H1 (cell line): ENCODE measurements around the gene MRPS12. TPM values are rescaled to one million over a fixed set of nuclear protein-coding genes. Genes with fewer than 3 reads are reported as not detected.

ENCODE experiments used
- CTCF ChIA-PET: fragments of 300-600 bp; sonication (Branson Sonifier 250); formaldehyde crosslinking; loops from one replicate; lab custom pipeline; 2021; ENCODE audit not compliant: partially characterized antibody; lab: Charles Lee
- POLR2A ChIA-PET: fragments of 300-600 bp; sonication (Branson Sonifier 250); formaldehyde crosslinking; loops from one replicate; lab custom pipeline; 2021; ENCODE audit warnings: inconsistent platforms; ENCODE audit not compliant: partially characterized antibody; lab: Charles Lee
- DNase-seq, 2 experiments: peaks; one replicate each; pipeline versions ENCODE4 v3.0.0 to v3.0.0-alpha.2; 2010 to 2022; ENCODE audit warnings: low spot score in 2 of 2, low read depth in 1 of 2, mixed read lengths in 1 of 2
- FAIRE-seq: peaks from 2 replicates; lab custom pipeline; 2011; peaks lifted over from hg19 to GRCh38; lab: Jason Lieb, UNC
- H2AFZ ChIP-seq: 2 replicates; pipeline ENCODE4 v1.8.1; 2012; ENCODE audit warnings: low read length, inconsistent platforms
- H2AK5ac ChIP-seq: 2 replicates; pipeline ENCODE4 v1.6.1; 2013; ENCODE audit warnings: low read depth, low read length
- H2BK120ac ChIP-seq: replicated peaks from 2 replicates; pipeline ENCODE3; 2013; ENCODE audit warnings: low read depth, low read length, inconsistent platforms
- H2BK12ac ChIP-seq: 2 replicates; pipeline ENCODE4 v1.6.1; 2013; ENCODE audit warnings: low read depth, low read length
- H2BK15ac ChIP-seq: 2 replicates; pipeline ENCODE4 v1.6.1; 2013; ENCODE audit warnings: low read length
- H2BK20ac ChIP-seq: 2 replicates; pipeline ENCODE4 v1.6.1; 2013; ENCODE audit warnings: low read length
- H2BK5ac ChIP-seq: 2 replicates; pipeline ENCODE4 v1.6.1; 2013; ENCODE audit warnings: low read depth, low read length
- H3K14ac ChIP-seq: 2 replicates; pipeline ENCODE4 v1.6.1; 2013; ENCODE audit warnings: inconsistent platforms; ENCODE audit not compliant: insufficient read length
- H3K18ac ChIP-seq: 2 replicates; pipeline ENCODE4 v1.6.1; 2013; ENCODE audit warnings: low read length; ENCODE audit errors: extremely low read depth
- H3K23ac ChIP-seq: 2 replicates; pipeline ENCODE4 v1.6.1; 2013; ENCODE audit warnings: inconsistent platforms; ENCODE audit not compliant: insufficient read length
- H3K23me2 ChIP-seq: 2 replicates; pipeline ENCODE4 v1.6.1; 2013; ENCODE audit warnings: low read depth, low read length
- H3K27ac ChIP-seq: 2 replicates; pipeline ENCODE4 v1.6.1; 2011; ENCODE audit warnings: low read depth, low read length, inconsistent platforms
- H3K27me3 ChIP-seq, 4 experiments: replicated peaks in 1 of 4; 1 replicate in 1 of 4; 2 replicates in 3 of 4; pipeline versions ENCODE4 v1.6.1 to v1.8.1; 2011 to 2013; ENCODE audit warnings: low read length in 3 of 4, mild to moderate bottlenecking in 3 of 4, inconsistent platforms in 2 of 4, mixed read lengths in 2 of 4, moderate library complexity in 1 of 4; ENCODE audit not compliant: control insufficient read depth in 3 of 4, insufficient read depth in 3 of 4; ENCODE audit errors: extremely low read depth in 1 of 4
- H3K36me3 ChIP-seq, 4 experiments: 2 replicates each; pipeline versions ENCODE4 v1.6.1 to v1.8.1; 2011 to 2013; ENCODE audit warnings: mild to moderate bottlenecking in 4 of 4, low read length in 3 of 4, moderate library complexity in 2 of 4, control low read depth in 1 of 4, inconsistent platforms in 1 of 4; ENCODE audit not compliant: insufficient read depth in 4 of 4, control insufficient read depth in 2 of 4
- H3K4ac ChIP-seq: replicated peaks from 2 replicates; pipeline ENCODE3; 2013; ENCODE audit warnings: low read length, low read depth, mixed read lengths, inconsistent platforms; ENCODE audit not compliant: insufficient read length
- H3K4me1 ChIP-seq, 4 experiments: replicated peaks in 1 of 4; 1 replicate in 1 of 4; 2 replicates in 3 of 4; pipeline versions ENCODE4 v1.6.1 to v1.8.1; 2011 to 2013; ENCODE audit warnings: low read length in 3 of 4, inconsistent platforms in 2 of 4, mixed read lengths in 1 of 4; ENCODE audit not compliant: insufficient read depth in 4 of 4, control insufficient read depth in 3 of 4
- H3K4me2 ChIP-seq, 2 experiments: 2 replicates each; pipeline versions ENCODE4 v1.6.1 to v1.8.1; 2011 to 2013; ENCODE audit warnings: low read depth in 2 of 2, low read length in 2 of 2, control low read depth in 1 of 2, inconsistent platforms in 1 of 2, mild to moderate bottlenecking in 1 of 2; ENCODE audit not compliant: insufficient read depth in 1 of 2
- H3K4me3 ChIP-seq, 4 experiments: fragments of 200-600, 300-600 bp in 1 of 4; sonication (generic), shearing (Covaris generic), sonication (Bioruptor Twin) in 1 of 4; 2 replicates each; pipeline versions ENCODE4 v1.5.1 to v1.8.1; 2011 to 2016; ENCODE audit warnings: low read length in 4 of 4, low read depth in 3 of 4, control low read depth in 2 of 4, inconsistent platforms in 2 of 4, mild to moderate bottlenecking in 2 of 4, mixed read lengths in 1 of 4, moderate library complexity in 1 of 4; ENCODE audit not compliant: insufficient read depth in 2 of 4; ENCODE audit errors: extremely low read depth in 1 of 4
- H3K56ac ChIP-seq: replicated peaks from 2 replicates; pipeline ENCODE3; 2013; ENCODE audit warnings: low read depth, mild to moderate bottlenecking, mixed read lengths, low read length, inconsistent platforms; ENCODE audit not compliant: insufficient read length
- H3K79me1 ChIP-seq: 2 replicates; pipeline ENCODE4 v1.6.1; 2013; ENCODE audit warnings: low read depth, low read length, control low read depth
- H3K79me2 ChIP-seq, 2 experiments: 2 replicates each; pipeline versions ENCODE4 v1.6.1 to v1.8.1; 2012 to 2013; ENCODE audit warnings: low read length in 2 of 2, mild to moderate bottlenecking in 2 of 2, inconsistent platforms in 1 of 2; ENCODE audit not compliant: insufficient read depth in 2 of 2, control insufficient read depth in 1 of 2
- H3K9ac ChIP-seq, 4 experiments: replicated peaks in 1 of 4; 1 replicate in 1 of 4; 2 replicates in 3 of 4; pipeline versions ENCODE4 v1.6.1 to v1.8.1; 2011 to 2013; ENCODE audit warnings: low read depth in 3 of 4, low read length in 3 of 4, control low read depth in 2 of 4, mild to moderate bottlenecking in 2 of 4, moderate library complexity in 2 of 4, inconsistent platforms in 1 of 4; ENCODE audit errors: extremely low read depth in 1 of 4
- H3K9me3 ChIP-seq, 2 experiments: 2 replicates each; pipeline versions ENCODE4 v1.6.1 to v1.8.1; 2012 to 2013; ENCODE audit warnings: mild to moderate bottlenecking in 2 of 2, moderate library complexity in 2 of 2, control low read depth in 1 of 2, inconsistent platforms in 1 of 2, low read depth in 1 of 2, low read length in 1 of 2, mixed read lengths in 1 of 2; ENCODE audit not compliant: insufficient read depth in 2 of 2
- H4K20me1 ChIP-seq, 2 experiments: replicated peaks in 1 of 2; 2 replicates each; pipeline versions ENCODE3 to v1.8.1; 2011 to 2013; ENCODE audit warnings: inconsistent platforms in 2 of 2, low read length in 2 of 2, mild to moderate bottlenecking in 1 of 2; ENCODE audit not compliant: insufficient read depth in 2 of 2, control insufficient read depth in 1 of 2
- H4K5ac ChIP-seq: 2 replicates; pipeline ENCODE4 v1.6.1; 2013; ENCODE audit warnings: low read length, low read depth, mixed read lengths, inconsistent platforms; ENCODE audit not compliant: insufficient read length
- H4K8ac ChIP-seq: 2 replicates; pipeline ENCODE4 v1.8.0; 2013; ENCODE audit warnings: mild to moderate bottlenecking, moderate library complexity, low read length, inconsistent platforms; ENCODE audit not compliant: insufficient read depth; ENCODE audit errors: extremely low read depth
- H4K91ac ChIP-seq: replicated peaks from 2 replicates; pipeline ENCODE3; 2013; ENCODE audit warnings: low read length, mixed read lengths, inconsistent platforms; ENCODE audit not compliant: insufficient read length
- CHD1 ChIP-seq: IDR thresholded peaks from 2 replicates; pipeline ENCODE4 v1.6.1; 2012; ENCODE audit warnings: low read depth, low read length, improper control_type of control experiment
- FOSL1 ChIP-seq: IDR thresholded peaks from 2 replicates; pipeline ENCODE4 v1.6.1; 2011; ENCODE audit warnings: mild to moderate bottlenecking, low read depth, low read length, moderate library complexity; ENCODE audit not compliant: insufficient read depth
- GTF2F1 ChIP-seq: IDR thresholded peaks from 2 replicates; pipeline ENCODE4 v1.6.1; 2012; ENCODE audit warnings: low read depth, low read length, improper control_type of control experiment, borderline replicate concordance
- KDM5A ChIP-seq: fragments of 200-600 bp; IDR thresholded peaks from 2 replicates; pipeline ENCODE4 v1.7.1; 2012; ENCODE audit warnings: mild to moderate bottlenecking, low read length, inconsistent platforms, mixed read lengths
- PHF8 ChIP-seq: fragments of 200-600 bp; sonication (generic); conservative IDR thresholded peaks from 2 replicates; pipeline ENCODE4 v1.7.1; 2012; ENCODE audit warnings: low read depth, mild to moderate bottlenecking, inconsistent platforms, low read length, moderate library complexity
- POLR2A ChIP-seq, 2 experiments: IDR thresholded peaks; 1 replicate in 1 of 2; 2 replicates in 1 of 2; pipeline ENCODE4 v1.6.1; 2011; ENCODE audit warnings: low read depth in 2 of 2, low read length in 2 of 2, mild to moderate bottlenecking in 2 of 2; ENCODE audit errors: control extremely low read depth in 1 of 2
- RAD21 ChIP-seq, 2 experiments: IDR thresholded peaks in 1 of 2; conservative IDR thresholded peaks in 1 of 2; 2 replicates each; pipeline ENCODE4 v1.6.1; 2011; ENCODE audit warnings: low read depth in 2 of 2, low read length in 2 of 2, improper control_type of control experiment in 1 of 2, inconsistent platforms in 1 of 2, mild to moderate bottlenecking in 1 of 2, moderate library complexity in 1 of 2
- RFX5 ChIP-seq: IDR thresholded peaks from 2 replicates; pipeline ENCODE4 v1.6.1; 2011; ENCODE audit warnings: low read depth, low read length, improper control_type of control experiment, borderline replicate concordance
- SIX5 ChIP-seq: IDR thresholded peaks from 2 replicates; pipeline ENCODE4 v1.6.1; 2011; ENCODE audit warnings: mild to moderate bottlenecking, low read depth, low read length
- SP2 ChIP-seq: IDR thresholded peaks from 2 replicates; pipeline ENCODE4 v1.6.1; 2012; ENCODE audit warnings: mild to moderate bottlenecking, low read length, inconsistent platforms
- TAF7 ChIP-seq: optimal IDR thresholded peaks from 2 replicates; pipeline ENCODE3; 2011; ENCODE audit warnings: low read depth, mild to moderate bottlenecking, inconsistent platforms, low read length, moderate library complexity, borderline replicate concordance
- YY1 ChIP-seq: IDR thresholded peaks from 2 replicates; pipeline ENCODE4 v1.6.1; 2011; ENCODE audit warnings: low read depth, mild to moderate bottlenecking, low read length
- polyA plus RNA-seq, 7 experiments: library from polyadenylated mRNA; depleted of rRNA in 3 of 7; stranded (reverse) in 5 of 7; unstranded in 2 of 7; fragments of >200 nt in 5 of 7; fragments of 200-250 nt in 2 of 7; gene quantifications; 1 replicate in 5 of 7; 2 replicates in 1 of 7; 4 replicates in 1 of 7; pipeline versions ENCODE4 v1.2.1 to v1.2.3, GENCODE V29; 2011 to 2013; ENCODE audit warnings: missing spikeins in 2 of 7, mixed read lengths in 2 of 7
- total RNA-seq: library from RNA; stranded (reverse); fragmentation: NEBNext Ultra II Directional; extraction: Animal tissue kit (Norgen Biotek cat#: 25700); gene quantifications from 2 replicates; pipeline ENCODE4 v1.2.1, GENCODE V29; 2021
- TF ChIP-seq, protein P1 (sequence below): IDR thresholded peaks from 2 replicates; pipeline ENCODE4 v1.6.1; 2011; ENCODE audit warnings: low read depth, mild to moderate bottlenecking, low read length; ENCODE audit not compliant: insufficient read depth

The MRPS12 gene
- total and polyA plus RNA-seq, 2 of the 8 experiments (the other 6 are each of a cell fraction or from before 2014, with no cell fraction given) = 79.0 to 175 TPM

DNA sequence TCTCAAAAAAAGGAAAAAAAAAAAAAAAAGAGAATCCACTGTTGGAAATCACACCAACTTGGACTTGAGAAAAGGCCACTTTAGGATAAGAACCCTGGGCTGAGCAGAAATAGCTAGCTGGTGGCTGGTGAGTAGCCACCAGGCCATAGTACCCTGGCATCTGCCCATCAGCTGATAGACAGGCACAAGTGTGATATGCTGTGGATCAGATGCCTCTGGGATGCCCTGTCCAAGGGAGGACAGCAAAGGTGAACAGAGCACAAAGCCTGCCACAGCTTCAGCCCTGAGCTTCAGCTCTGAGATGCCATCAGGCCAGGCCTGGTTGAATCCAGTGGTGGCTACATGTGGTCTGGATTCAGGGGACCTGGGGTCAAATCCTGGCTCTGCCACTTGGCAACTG lies 40.1 kb upstream of the MRPS12 start:
- Histone ChIP-seq H3K23ac (no peak overlapping the region), H2AK5ac (no peak overlapping the region), H3K36me3 (no peaks in the 10 kb centered on the region), H3K4me2 (no peak overlapping the region), H3K4me3 (no peak overlapping the region), H3K27me3 (no peaks in the 10 kb centered on the region), H3K18ac (no peak overlapping the region), H3K9me3 (no peaks in the 10 kb centered on the region), H3K14ac (no peak overlapping the region), H3K9ac (0 out of 7 replicates have a peak overlapping the region, but pooled peaks of 1 of the 4 experiments have one; percentile 24), H2AFZ (no peak overlapping the region), H3K79me1 (no peaks in the 10 kb centered on the region), H3K4me1 (no peaks in the 10 kb centered on the region), H2BK15ac (no peak overlapping the region), H2BK5ac (no peak overlapping the region), H2BK20ac (no peak overlapping the region), H3K23me2 (no peaks in the 10 kb centered on the region), H4K5ac (no peak overlapping the region), H2BK12ac (no peak overlapping the region), H3K56ac (no peak overlapping the region), H3K4ac (no peak overlapping the region), H3K79me2 (no peaks in the 10 kb centered on the region), H4K8ac (no peak overlapping the region), H3K27ac (no peak overlapping the region), H4K20me1 (peaks cover 0 to 2% of the 10 kb centered on the region in 2 experiments), H4K91ac (no peak overlapping the region), H2BK120ac (no peak overlapping the region)
- FAIRE-seq (no peak), DNase-seq (no peak)
- ChIA-PET CTCF (interaction anchor here (5.9 kb wide), 1 partner anchor 14 kb away, joined by 97 read pairs; the partner anchor contains the start of gene RINL), POLR2A (interaction anchor here (0.6 kb wide), 1 partner anchor 32 kb away, joined by 3 read pairs; no protein-coding TSS in a partner anchor)
- TF ChIP-seq RAD21 (IDR thresholded peaks at IDR 0.05 in 1 of 2, conservative IDR thresholded peaks at IDR 0.05 in 1 of 2; ENCODE audit: low read depth in 2 of 2, low read length in 2 of 2) (no peak), GTF2F1 (no peak), FOSL1 (no peak), YY1 (no peak), POLR2A (IDR thresholded peaks at IDR 0.05; ENCODE audit: control extremely low read depth in 1 of 2, low read depth in 2 of 2, low read length in 2 of 2) (no peak), SP2 (no peak), KDM5A (no peak), PHF8 (no peak), RFX5 (no peak), CHD1 (no peak), SIX5 (no peak), TAF7 (no peak)
- TF ChIP-seq, protein P1, sequence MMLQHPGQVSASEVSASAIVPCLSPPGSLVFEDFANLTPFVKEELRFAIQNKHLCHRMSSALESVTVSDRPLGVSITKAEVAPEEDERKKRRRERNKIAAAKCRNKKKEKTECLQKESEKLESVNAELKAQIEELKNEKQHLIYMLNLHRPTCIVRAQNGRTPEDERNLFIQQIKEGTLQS = no peak
